IgD-negative memory B cell (primary cell): ENCODE measurements around the gene CHMP1A. TPM values are rescaled to one million over a fixed set of nuclear protein-coding genes. Genes with fewer than 3 reads are reported as not detected.
"Not testable (repeated sequence)": the region's sequence is repeated elsewhere in the genome, so short reads cannot be mapped to it uniquely, and the experiment has no call there.

Experiments
- H3K27ac Mint-ChIP-seq, 3 donors: one replicate each; pipeline ENCODE4 v1.8.0; 2020 to 2022; ENCODE audit warnings: mild to moderate bottlenecking in 3 of 3, mixed read lengths in 3 of 3, moderate library complexity in 1 of 3
- H3K27me3 Mint-ChIP-seq: one replicate; pipeline ENCODE4 v1.8.0; 2021; ENCODE audit warnings: mixed read lengths
- H3K36me3 Mint-ChIP-seq: one replicate; pipeline ENCODE4 v1.8.0; 2020; ENCODE audit warnings: mild to moderate bottlenecking, mixed read lengths
- H3K4me1 Mint-ChIP-seq, 3 donors: one replicate each; pipeline ENCODE4 v1.8.0; 2020 to 2022; ENCODE audit warnings: mixed read lengths in 3 of 3, mild to moderate bottlenecking in 1 of 3
- H3K4me3 Mint-ChIP-seq, 4 donors: one replicate each; pipeline ENCODE4 v1.8.0; 2020 to 2022; ENCODE audit warnings: mild to moderate bottlenecking in 4 of 4, mixed read lengths in 4 of 4, moderate library complexity in 3 of 4
- H3K9me3 Mint-ChIP-seq, 3 donors: one replicate each; pipeline ENCODE4 v1.8.0; 2020 to 2021; ENCODE audit warnings: mixed read lengths in 3 of 3, mild to moderate bottlenecking in 1 of 3
- polyA plus RNA-seq: library from polyadenylated mRNA; unstranded; fragments of 300-500 nt; fragmentation: Illumina TruSeq; gene quantifications from one replicate; pipeline ENCODE4 v1.2.3, GENCODE V29; 2021

CHMP1A gene
- polyA plus RNA-seq, 1 donor from 2014 or later = 63.9 TPM

- not testable (repeated sequence) for H3K4me3 Mint-ChIP-seq, H3K36me3 Mint-ChIP-seq, H3K9me3 Mint-ChIP-seq, H3K4me1 Mint-ChIP-seq, H3K27ac Mint-ChIP-seq
- peaks cover 12% of the 10 kb centered on the region for H3K27me3 Mint-ChIP-seq
Observed at GRCh38 chr16:89634463-89635385, 22.8 kb downstream of the CHMP1A start.

DNA sequence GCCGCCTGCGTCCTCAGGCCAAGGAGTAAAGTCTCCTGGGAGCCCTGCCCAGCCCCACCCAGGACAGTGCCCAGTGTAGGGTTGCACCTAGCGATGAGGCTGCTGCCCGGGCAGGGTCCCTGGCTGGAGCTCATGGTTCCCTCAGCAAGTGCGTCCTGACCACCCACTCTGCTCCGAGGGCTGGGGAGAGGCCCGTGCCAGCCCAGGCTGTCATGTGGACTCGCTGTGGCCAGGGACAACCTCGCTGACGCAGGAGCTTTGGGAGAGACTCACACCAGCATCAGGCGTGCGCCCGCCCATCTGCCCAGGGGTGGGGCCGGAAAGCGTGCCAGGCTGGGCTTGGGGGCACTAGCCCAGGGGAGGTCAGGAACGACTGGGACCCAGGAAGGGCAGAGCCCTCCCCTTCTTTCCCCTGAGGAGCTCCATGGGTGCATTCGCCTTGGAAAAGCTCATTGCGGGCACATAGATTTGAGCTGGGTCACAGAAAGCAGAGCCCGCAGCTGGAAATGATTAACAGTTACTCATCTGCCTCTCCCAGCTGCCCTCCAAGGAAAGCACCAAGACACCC lies 24.4 kb downstream of the CHMP1A start:
- no peaks in the 10 kb centered on the region for H3K9me3 Mint-ChIP-seq

DNA sequence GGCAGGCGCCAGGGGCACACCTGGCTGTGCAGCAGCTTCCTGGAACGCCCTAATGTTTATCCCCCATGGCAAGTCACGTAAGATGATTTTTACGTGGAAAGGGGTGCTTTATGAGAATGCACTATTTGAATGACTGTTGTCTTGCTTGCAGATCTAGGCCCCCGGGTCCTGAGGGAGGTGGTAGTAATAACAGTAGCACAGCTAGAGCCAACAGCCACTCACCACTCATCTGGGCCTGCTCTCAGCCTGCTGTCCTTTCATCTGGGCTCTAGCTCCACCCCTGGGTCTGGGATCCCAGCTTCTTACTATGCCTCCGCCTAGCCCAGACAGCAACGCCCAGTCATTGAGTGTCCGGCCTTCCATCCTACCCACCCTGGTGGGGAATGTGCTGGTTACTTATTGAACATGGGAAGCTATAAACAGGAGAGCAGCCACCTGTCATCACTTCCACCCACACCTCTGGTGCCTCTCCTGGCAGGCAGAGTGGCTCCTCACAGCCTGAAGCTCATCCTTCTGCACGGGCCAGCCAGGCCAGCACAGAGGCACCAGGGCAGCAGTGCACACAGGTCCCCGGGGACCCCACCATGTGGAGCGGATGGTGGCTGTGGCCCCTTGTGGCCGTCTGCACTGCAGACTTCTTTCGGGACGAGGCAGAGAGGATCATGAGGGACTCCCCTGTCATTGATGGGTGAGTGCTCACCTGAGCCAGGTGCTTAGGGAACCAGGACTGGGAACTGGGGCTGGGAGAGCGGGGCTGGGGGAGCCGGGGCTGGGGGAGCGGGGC lies 27.5 kb downstream of the CHMP1A start:
- peaks cover 0 to 3% (median 0%) of the 10 kb centered on the region in 3 donors for H3K4me1 Mint-ChIP-seq
- H3K9me3 Mint-ChIP-seq = no peaks in the 10 kb centered on the region
- no peak overlapping the region for H3K4me3 Mint-ChIP-seq
- H3K36me3 Mint-ChIP-seq = no peaks in the 10 kb centered on the region
- peaks cover 12% of the 10 kb centered on the region for H3K27me3 Mint-ChIP-seq
- H3K27ac Mint-ChIP-seq = peak overlapping the region in 1 of 3 donors; percentile 43

More for the DNA sequence above, 24.4 kb downstream of the CHMP1A start:
- Mint-ChIP-seq H3K4me1 (peaks cover 0 to 3% (median 0%) of the 10 kb centered on the region in 3 donors), H3K4me3 (no peak overlapping the region), H3K27ac (no peak overlapping the region), H3K36me3 (no peaks in the 10 kb centered on the region), H3K27me3 (peaks cover 14% of the 10 kb centered on the region)

GRCh38 chr16:89624777-89625761 lies 32.4 kb downstream of the CHMP1A start:
- Mint-ChIP-seq H3K36me3 (no peaks in the 10 kb centered on the region), H3K4me3 (no peak overlapping the region), H3K27me3 (peaks cover 12% of the 10 kb centered on the region), H3K4me1 (peaks cover 0 to 3% (median 0%) of the 10 kb centered on the region in 3 donors), H3K9me3 (no peaks in the 10 kb centered on the region), H3K27ac (no peak overlapping the region)

GRCh38 chr16:89623511-89624261 lies 33.8 kb downstream of the CHMP1A start:
- no peaks in the 10 kb centered on the region for H3K9me3 Mint-ChIP-seq
- peaks cover 12% of the 10 kb centered on the region for H3K27me3 Mint-ChIP-seq
- no peak overlapping the region for H3K4me3 Mint-ChIP-seq
- H3K36me3 Mint-ChIP-seq = no peaks in the 10 kb centered on the region
- no peaks in the 10 kb centered on the region for H3K4me1 Mint-ChIP-seq
- no peak overlapping the region for H3K27ac Mint-ChIP-seq

DNA sequence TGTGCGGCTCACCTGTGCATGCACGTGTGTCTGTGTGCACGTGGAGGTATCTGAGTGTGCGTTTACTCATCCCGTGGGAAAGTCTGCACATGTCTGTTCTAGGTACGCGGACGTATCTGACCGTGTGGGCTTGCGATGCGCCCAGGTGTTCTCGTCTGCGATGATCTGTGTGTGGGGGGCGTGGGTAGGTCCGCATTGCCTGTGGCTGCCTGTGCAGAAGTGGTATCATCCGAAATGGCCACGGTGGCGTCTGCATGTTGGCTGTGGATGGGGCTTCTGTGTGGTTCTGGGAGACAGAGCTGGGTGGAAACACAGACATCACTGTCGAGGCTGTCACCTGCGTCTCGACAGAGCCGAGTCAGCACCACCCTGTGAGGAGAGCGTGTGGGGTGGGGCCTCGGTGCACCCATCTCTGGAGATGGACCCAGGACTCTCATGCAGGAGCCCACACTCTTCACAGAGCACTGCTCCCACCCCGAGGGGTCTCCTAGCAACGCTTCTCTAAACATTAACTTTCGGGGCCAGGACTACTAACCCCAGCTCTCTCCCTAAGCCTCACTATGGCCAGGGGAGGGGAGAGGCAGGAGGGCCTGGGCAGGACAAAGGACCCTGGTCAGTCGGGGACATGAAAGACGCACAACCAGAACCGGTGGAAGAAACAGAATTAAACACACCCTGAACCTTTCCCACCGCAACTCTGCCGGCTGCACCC lies 35.7 kb downstream of the CHMP1A start:
- H3K27me3 Mint-ChIP-seq = peaks cover 11% of the 10 kb centered on the region
- H3K27ac Mint-ChIP-seq = no peak overlapping the region
- H3K4me3 Mint-ChIP-seq = no peak overlapping the region
- H3K36me3 Mint-ChIP-seq = no peaks in the 10 kb centered on the region
- no peaks in the 10 kb centered on the region for H3K9me3 Mint-ChIP-seq
- H3K4me1 Mint-ChIP-seq = peaks cover 0 to 2% (median 0%) of the 10 kb centered on the region in 3 donors

GRCh38 chr16:89621136-89621697 lies 36.3 kb downstream of the CHMP1A start:
- peaks cover 0 to 7% (median 3%) of the 10 kb centered on the region in 3 donors for H3K4me1 Mint-ChIP-seq
- H3K4me3 Mint-ChIP-seq = no peak overlapping the region
- H3K27ac Mint-ChIP-seq = no peak overlapping the region
- no peaks in the 10 kb centered on the region for H3K9me3 Mint-ChIP-seq
- H3K36me3 Mint-ChIP-seq = no peaks in the 10 kb centered on the region
- peaks cover 11% of the 10 kb centered on the region for H3K27me3 Mint-ChIP-seq

- H3K36me3 Mint-ChIP-seq = no peaks in the 10 kb centered on the region
- peaks cover 0 to 7% (median 3%) of the 10 kb centered on the region in 3 donors for H3K4me1 Mint-ChIP-seq
- peaks cover 11% of the 10 kb centered on the region for H3K27me3 Mint-ChIP-seq
- no peak overlapping the region for H3K27ac Mint-ChIP-seq
- H3K4me3 Mint-ChIP-seq = no peak overlapping the region
- H3K9me3 Mint-ChIP-seq = no peaks in the 10 kb centered on the region
Observed at GRCh38 chr16:89620406-89620841, 37.1 kb downstream of the CHMP1A start.

- Mint-ChIP-seq H3K27me3 (peaks cover 11% of the 10 kb centered on the region), H3K27ac (no peak overlapping the region), H3K4me3 (peak overlapping the region in 1 of 4 donors; percentile 39), H3K36me3 (no peaks in the 10 kb centered on the region), H3K9me3 (no peaks in the 10 kb centered on the region), H3K4me1 (peaks cover 0 to 7% (median 3%) of the 10 kb centered on the region in 3 donors)
Observed at GRCh38 chr16:89619840-89620239, 37.7 kb downstream of the CHMP1A start.

- Mint-ChIP-seq H3K27ac (no peak overlapping the region), H3K36me3 (no peaks in the 10 kb centered on the region), H3K27me3 (peaks cover 8% of the 10 kb centered on the region)
Observed at GRCh38 chr16:89618109-89618998, 39.2 kb downstream of the CHMP1A start.

GRCh38 chr16:89617036-89617435 lies 40.5 kb downstream of the CHMP1A start:
- H3K27me3 Mint-ChIP-seq = peaks cover 10% of the 10 kb centered on the region
- no peak overlapping the region for H3K4me3 Mint-ChIP-seq
- no peak overlapping the region for H3K27ac Mint-ChIP-seq
- H3K4me1 Mint-ChIP-seq = peaks cover 0 to 8% (median 3%) of the 10 kb centered on the region in 3 donors
- no peaks in the 10 kb centered on the region for H3K36me3 Mint-ChIP-seq
- H3K9me3 Mint-ChIP-seq = no peaks in the 10 kb centered on the region

More at GRCh38 chr16:89618109-89618998, 39.2 kb downstream of the CHMP1A start:
- peaks cover 0 to 7% (median 3%) of the 10 kb centered on the region in 3 donors for H3K4me1 Mint-ChIP-seq
- H3K9me3 Mint-ChIP-seq = no peaks in the 10 kb centered on the region
- no peak overlapping the region for H3K4me3 Mint-ChIP-seq

DNA sequence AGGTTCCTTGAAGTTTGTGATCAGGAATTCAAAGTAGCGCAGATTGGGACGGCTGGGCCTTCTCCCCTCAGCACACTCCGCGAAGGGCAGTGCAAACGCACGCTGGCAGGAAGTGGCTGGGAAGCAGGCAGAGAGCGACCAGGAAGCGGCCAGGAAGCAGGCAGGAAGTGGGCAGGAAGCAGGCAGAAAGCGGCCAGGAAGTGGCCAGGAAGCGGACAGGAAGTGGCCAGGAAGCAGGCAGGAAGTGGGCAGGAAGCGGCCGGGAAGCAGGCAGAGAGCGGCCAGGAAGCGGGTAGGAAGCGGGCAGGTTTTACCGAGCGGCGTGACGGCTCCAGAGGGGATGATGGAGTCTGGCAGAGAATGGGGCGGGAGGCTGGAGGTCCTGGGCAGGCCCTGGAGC lies 40.9 kb downstream of the CHMP1A start:
- H3K27me3 Mint-ChIP-seq = peaks cover 9% of the 10 kb centered on the region
- H3K9me3 Mint-ChIP-seq = no peaks in the 10 kb centered on the region
- H3K4me1 Mint-ChIP-seq = peaks cover 0 to 8% (median 3%) of the 10 kb centered on the region in 3 donors
- no peak overlapping the region for H3K27ac Mint-ChIP-seq
- H3K4me3 Mint-ChIP-seq = no peak overlapping the region
- H3K36me3 Mint-ChIP-seq = no peaks in the 10 kb centered on the region
